ENCODE data around the gene ERRFI1. TPM values are rescaled to one million over a fixed set of nuclear protein-coding genes. Genes with fewer than 3 reads are reported as not detected.

Gene ERRFI1
- total RNA-seq, 2 experiments from 2014 or later, result 1.2 to 1.4 TPM

GRCh38 chr1:8004803-8005573 lies 21.1 kb downstream of the ERRFI1 start:
- Mint-ChIP-seq H3K27me3 (no peaks in the 10 kb centered on the region), H3K36me3 (peaks cover 11% of the 10 kb centered on the region), H3K27ac (no peak overlapping the region), H3K4me3 (no peak overlapping the region), H3K9me3 (no peaks in the 10 kb centered on the region), H3K4me1 (no peaks in the 10 kb centered on the region)
- no peak for DNase-seq

DNA sequence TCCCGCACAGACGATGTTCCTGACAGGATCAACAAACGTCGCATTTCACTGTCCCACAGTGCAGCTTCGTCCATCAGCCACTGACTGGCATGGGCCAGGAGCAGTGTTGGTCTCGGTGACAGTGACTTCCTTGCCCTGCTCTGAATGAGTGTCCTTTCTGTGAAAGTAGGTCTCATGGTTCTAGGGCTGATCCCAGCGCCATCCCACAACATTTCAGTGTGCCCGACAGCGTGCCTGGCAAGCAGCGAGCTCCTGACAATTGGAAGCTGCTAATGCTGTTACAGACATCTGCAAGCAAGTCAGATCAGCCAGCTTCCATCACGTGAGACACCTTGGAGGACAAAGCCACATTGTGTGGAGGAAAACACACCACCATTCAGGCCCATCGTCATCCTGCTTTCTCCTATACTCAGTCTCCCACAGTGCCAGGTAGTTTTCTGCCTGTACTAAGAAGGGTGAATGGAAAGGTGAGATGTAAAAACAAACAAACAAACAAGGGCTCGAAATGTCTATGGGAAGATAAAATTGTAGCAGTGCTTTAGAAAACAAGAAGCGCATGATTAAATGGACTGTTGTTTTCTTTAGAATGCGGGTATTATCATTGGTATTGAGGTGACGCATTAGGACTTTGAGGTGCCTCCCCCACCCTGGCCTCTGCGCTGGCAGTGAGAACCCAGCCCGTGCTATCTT lies 21.9 kb downstream of the ERRFI1 start:
- no peak overlapping the region for H3K4me3 Mint-ChIP-seq
- peaks cover 12% of the 10 kb centered on the region for H3K36me3 Mint-ChIP-seq
- no peak for DNase-seq
- no peaks in the 10 kb centered on the region for H3K4me1 Mint-ChIP-seq
- no peaks in the 10 kb centered on the region for H3K9me3 Mint-ChIP-seq
- H3K27me3 Mint-ChIP-seq, result no peaks in the 10 kb centered on the region
- H3K27ac Mint-ChIP-seq, result no peak overlapping the region

- H3K27me3 Mint-ChIP-seq, result no peaks in the 10 kb centered on the region
- H3K4me3 Mint-ChIP-seq, result no peak overlapping the region
- no peaks in the 10 kb centered on the region for H3K4me1 Mint-ChIP-seq
- no peak for DNase-seq
- no peaks in the 10 kb centered on the region for H3K9me3 Mint-ChIP-seq
- peaks cover 12% of the 10 kb centered on the region for H3K36me3 Mint-ChIP-seq
- no peak overlapping the region for H3K27ac Mint-ChIP-seq
These were observed 22.5 kb downstream of the ERRFI1 start for GRCh38 chr1:8003438-8004112.

DNA sequence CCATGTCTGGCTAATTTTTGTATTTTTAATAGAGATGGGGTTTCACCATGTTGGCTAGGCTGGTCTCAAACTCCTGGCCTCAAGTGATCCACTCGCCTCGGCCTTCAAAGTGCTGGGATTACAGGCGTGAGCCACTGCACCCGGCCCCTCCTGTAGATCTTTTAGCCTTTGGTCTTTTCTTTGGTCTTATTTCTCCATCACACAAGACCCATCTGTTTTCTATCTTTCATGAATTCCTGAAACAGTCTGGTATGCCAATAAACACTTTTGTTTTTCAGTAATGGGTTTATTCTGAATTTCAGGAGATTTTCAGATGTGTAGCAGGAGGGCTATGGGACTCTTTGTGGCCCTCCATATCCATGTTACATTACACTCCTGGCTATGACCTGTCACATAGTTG lies 23.2 kb downstream of the ERRFI1 start:
- Mint-ChIP-seq H3K9me3 (no peaks in the 10 kb centered on the region), H3K27ac (no peak overlapping the region), H3K27me3 (no peaks in the 10 kb centered on the region), H3K4me3 (no peak overlapping the region), H3K4me1 (no peaks in the 10 kb centered on the region), H3K36me3 (peaks cover 14% of the 10 kb centered on the region)
- DNase-seq, result no peak

DNA sequence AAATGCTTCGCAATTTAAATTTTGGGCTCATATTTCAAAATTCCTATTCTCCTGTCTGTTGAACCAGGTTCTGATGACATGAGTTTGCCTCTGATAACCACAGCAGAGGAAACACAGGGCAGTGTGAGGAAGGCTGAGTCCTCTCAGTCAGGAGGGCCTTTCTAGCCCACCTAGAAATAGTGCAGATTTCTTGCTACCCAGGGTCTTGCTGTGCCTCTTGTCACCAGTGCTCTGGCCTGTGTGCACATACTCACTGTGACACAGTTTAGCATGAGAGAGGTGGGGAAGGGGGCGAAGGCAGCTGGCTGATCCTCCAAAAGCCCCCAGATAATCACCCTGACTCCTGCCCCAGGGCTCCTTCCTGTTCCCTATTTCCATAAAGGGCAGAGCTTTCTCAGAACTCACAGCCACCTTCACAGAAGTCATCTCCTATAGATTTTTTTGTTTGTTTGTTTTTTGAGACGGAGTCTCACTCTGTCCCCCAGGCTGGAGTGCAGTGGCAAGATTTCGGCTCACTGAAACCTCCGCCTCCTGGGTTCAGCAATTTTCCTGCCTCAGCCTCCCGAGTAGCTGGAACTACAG lies 23.7 kb downstream of the ERRFI1 start:
- H3K27ac Mint-ChIP-seq, result no peak overlapping the region
- H3K4me3 Mint-ChIP-seq, result no peak overlapping the region
- DNase-seq, result no peak
- no peaks in the 10 kb centered on the region for H3K4me1 Mint-ChIP-seq
- peaks cover 16% of the 10 kb centered on the region for H3K36me3 Mint-ChIP-seq
- no peaks in the 10 kb centered on the region for H3K9me3 Mint-ChIP-seq
- H3K27me3 Mint-ChIP-seq, result no peaks in the 10 kb centered on the region

GRCh38 chr1:7995437-7995836 lies 30.7 kb downstream of the ERRFI1 start:
- Mint-ChIP-seq H3K36me3 (peaks cover 18% of the 10 kb centered on the region), H3K4me3 (no peak overlapping the region), H3K27me3 (no peaks in the 10 kb centered on the region), H3K27ac (no peak overlapping the region), H3K4me1 (peaks cover 3% of the 10 kb centered on the region), H3K9me3 (no peaks in the 10 kb centered on the region)
- no peak for DNase-seq

GRCh38 chr1:7994827-7995226 lies 31.3 kb downstream of the ERRFI1 start:
- H3K36me3 Mint-ChIP-seq, result peaks cover 23% of the 10 kb centered on the region
- no peaks in the 10 kb centered on the region for H3K9me3 Mint-ChIP-seq
- H3K27me3 Mint-ChIP-seq, result no peaks in the 10 kb centered on the region
- H3K27ac Mint-ChIP-seq, result no peak overlapping the region
- H3K4me1 Mint-ChIP-seq, result peaks cover 3% of the 10 kb centered on the region
- DNase-seq, result no peak
- H3K4me3 Mint-ChIP-seq, result no peak overlapping the region

DNA sequence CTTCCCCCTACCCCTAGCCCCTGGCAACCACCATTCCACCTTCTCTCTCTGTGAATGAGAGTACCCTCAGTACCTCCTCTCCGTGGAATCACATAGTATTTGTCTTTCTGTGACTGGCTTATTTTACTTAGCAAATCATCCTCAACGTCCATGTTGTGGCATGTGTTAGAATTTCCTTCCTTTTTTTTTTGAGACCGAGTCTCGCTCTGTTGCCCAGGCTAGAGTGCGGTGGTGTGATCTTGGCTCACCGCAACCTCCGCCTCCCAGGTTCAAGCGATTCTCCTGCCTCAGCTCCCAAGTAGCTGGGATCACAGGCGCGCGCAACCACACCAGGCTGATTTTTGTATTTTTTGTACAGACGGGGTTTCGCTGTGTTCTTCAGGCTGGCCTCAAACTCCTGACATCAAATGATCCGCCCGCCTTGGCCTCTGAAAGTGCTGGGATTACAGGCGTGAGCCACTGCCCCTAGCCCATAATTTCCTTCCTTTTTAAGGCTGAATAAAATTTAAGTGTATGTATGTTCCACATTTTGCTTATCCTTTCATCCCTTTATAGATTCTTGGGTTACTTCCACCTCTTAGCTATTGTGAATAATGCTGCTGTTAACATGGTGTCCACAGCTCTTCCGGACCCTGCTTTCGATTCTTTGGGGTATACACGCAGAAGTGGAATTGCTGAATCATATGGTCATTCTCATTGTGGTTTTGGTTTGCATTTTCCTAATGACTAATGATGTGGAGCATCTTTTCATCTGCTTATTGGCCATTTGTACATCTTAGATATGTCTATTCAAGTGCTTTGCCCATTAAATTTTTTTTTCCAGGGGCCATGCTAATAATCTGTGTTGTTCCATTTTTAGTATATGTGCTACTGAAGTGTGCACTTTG lies 32.3 kb downstream of the ERRFI1 start:
- peaks cover 3% of the 10 kb centered on the region for H3K4me1 Mint-ChIP-seq

DNA sequence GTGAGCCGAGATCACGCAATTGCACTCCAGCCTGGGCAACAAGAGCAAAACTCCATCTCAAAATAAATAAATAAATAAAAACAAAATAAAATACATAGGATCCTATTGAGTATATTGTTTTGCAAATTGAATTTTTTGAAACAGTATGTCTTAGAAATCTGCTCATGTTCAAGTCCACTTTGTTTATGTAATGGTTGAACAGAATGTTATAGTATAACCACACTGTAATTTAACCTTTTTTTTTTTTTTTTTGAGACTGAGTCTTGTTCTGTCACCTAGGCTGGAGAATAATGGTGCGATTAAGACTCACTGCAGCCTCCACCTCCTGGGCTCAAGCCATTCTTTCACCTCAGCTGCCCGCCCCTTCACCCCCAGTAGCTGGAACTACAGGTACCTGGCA lies 33.2 kb downstream of the ERRFI1 start:
- DNase-seq, result no peak
- Mint-ChIP-seq H3K4me3 (no peak overlapping the region), H3K36me3 (peaks cover 21% of the 10 kb centered on the region), H3K4me1 (peaks cover 4% of the 10 kb centered on the region), H3K27ac (no peak overlapping the region), H3K27me3 (no peaks in the 10 kb centered on the region), H3K9me3 (no peaks in the 10 kb centered on the region)

More for the DNA sequence above, 32.3 kb downstream of the ERRFI1 start:
- Mint-ChIP-seq H3K4me3 (no peak overlapping the region), H3K36me3 (peaks cover 23% of the 10 kb centered on the region), H3K9me3 (no peaks in the 10 kb centered on the region), H3K27me3 (no peaks in the 10 kb centered on the region), H3K27ac (no peak overlapping the region)
- no peak for DNase-seq

DNA sequence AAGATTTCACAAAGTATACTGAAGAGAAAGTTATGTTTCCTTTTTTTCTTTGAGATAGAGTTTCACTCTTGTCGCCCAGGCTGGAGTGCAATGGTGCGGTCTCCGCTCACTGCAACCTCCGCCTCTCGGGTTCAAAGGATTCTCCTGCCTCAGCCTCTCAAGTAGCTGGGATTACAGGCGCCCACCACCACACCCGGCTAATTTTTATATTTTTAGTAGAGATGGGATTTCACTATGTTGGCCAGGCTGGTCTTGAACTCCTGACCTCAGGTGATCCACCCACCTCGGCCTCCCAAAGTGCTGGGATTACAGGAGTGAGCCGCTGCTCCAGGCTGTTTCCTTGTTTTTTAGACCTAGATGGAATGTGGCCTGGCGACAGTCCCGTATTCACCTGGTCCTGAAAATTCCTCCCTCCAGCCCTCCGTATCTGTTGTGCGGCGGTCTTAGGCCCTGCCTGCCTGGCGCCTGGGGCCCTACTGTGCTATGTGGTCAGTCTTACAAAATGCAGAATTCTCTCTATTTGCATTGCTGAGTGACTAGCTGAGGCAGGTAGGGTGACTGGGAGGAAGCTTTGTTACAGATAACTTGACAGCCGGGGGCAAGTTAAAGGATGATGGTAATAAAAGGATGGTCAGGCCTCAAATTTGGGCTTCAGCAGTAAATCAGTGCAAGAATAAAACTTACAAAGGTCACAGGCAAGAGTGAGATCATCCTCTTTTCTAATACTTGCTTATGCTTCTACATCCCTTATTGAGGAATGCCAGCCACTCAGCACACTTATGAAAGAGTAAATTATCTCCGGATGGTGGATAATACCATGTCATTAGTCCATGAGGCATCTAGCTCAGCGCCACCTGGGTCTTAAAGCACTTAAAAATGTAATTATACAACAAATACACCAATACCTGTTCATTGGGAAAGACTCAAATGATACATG lies 34.3 kb downstream of the ERRFI1 start:
- DNase-seq, result no peak
- H3K4me1 Mint-ChIP-seq, result peaks cover 6% of the 10 kb centered on the region
- H3K9me3 Mint-ChIP-seq, result no peaks in the 10 kb centered on the region
- no peaks in the 10 kb centered on the region for H3K27me3 Mint-ChIP-seq
- H3K36me3 Mint-ChIP-seq, result peaks cover 14% of the 10 kb centered on the region
- H3K4me3 Mint-ChIP-seq, result no peak overlapping the region
- no peak overlapping the region for H3K27ac Mint-ChIP-seq

GRCh38 chr1:7989762-7990428 lies 36.2 kb downstream of the ERRFI1 start:
- Mint-ChIP-seq H3K4me3 (no peak overlapping the region), H3K27me3 (no peaks in the 10 kb centered on the region), H3K4me1 (peaks cover 11% of the 10 kb centered on the region), H3K27ac (peak overlapping the region; percentile 2), H3K36me3 (peaks cover 16% of the 10 kb centered on the region), H3K9me3 (no peaks in the 10 kb centered on the region)
- DNase-seq, result no peak

GRCh38 chr1:7988576-7988975 lies 37.5 kb downstream of the ERRFI1 start:
- no peak for DNase-seq
- no peak overlapping the region for H3K4me3 Mint-ChIP-seq
- no peaks in the 10 kb centered on the region for H3K9me3 Mint-ChIP-seq
- H3K27ac Mint-ChIP-seq, result no peak overlapping the region
- peaks cover 21% of the 10 kb centered on the region for H3K36me3 Mint-ChIP-seq
- H3K27me3 Mint-ChIP-seq, result no peaks in the 10 kb centered on the region
- H3K4me1 Mint-ChIP-seq, result peaks cover 8% of the 10 kb centered on the region

GRCh38 chr1:7987528-7987927 lies 38.6 kb downstream of the ERRFI1 start:
- no peaks in the 10 kb centered on the region for H3K9me3 Mint-ChIP-seq
- peaks cover 25% of the 10 kb centered on the region for H3K36me3 Mint-ChIP-seq
- H3K27me3 Mint-ChIP-seq, result no peaks in the 10 kb centered on the region
- no peak for DNase-seq
- no peak overlapping the region for H3K27ac Mint-ChIP-seq
- H3K4me1 Mint-ChIP-seq, result peaks cover 8% of the 10 kb centered on the region
- H3K4me3 Mint-ChIP-seq, result no peak overlapping the region

All from activated naive CD8-positive, alpha-beta T cell treated with anti-CD3 and anti-CD28 coated beads for 36 hours (primary cell).